K562 (cell line): ENCODE results near the gene PRDX2. TPM values are rescaled to one million over a fixed set of nuclear protein-coding genes. Genes with fewer than 3 reads are reported as not detected.
A peak's percentile ranks its signal among the peaks of the same experiment; 100 is the strongest.

Source experiments
- ATF1 ChIP-seq, 2 experiments: fragments of 450-650 bp in 1 of 2; IDR thresholded peaks; 2 replicates each; pipeline ENCODE4 v1.6.1; 2016; ENCODE audit warnings: missing compliant biosample characterization in 1 of 2, missing genetic modification characterization in 1 of 2
- BMI1 ChIP-seq: fragments of 150-350 bp; IDR thresholded peaks from 2 replicates; pipeline ENCODE4 v1.6.1; 2014; ENCODE audit warnings: low read length
- CEBPG ChIP-seq, 3 experiments: fragments of 200-800 bp in 1 of 3; sonication (Bioruptor generic) in 1 of 3; sonication (generic) in 1 of 3; formaldehyde crosslinking in 1 of 3; IDR thresholded peaks in 2 of 3; conservative IDR thresholded peaks in 1 of 3; 2 replicates each; pipeline versions ENCODE4 v1.6.1 to v1.8.0; 2016 to 2022; ENCODE audit warnings: missing compliant biosample characterization in 2 of 3, missing genetic modification characterization in 2 of 3, mild to moderate bottlenecking in 1 of 3, missing genetic modification reagents in 1 of 3
- ESRRB ChIP-seq: fragments of 250-450 bp; sonication (Bioruptor Pico); IDR thresholded peaks from 2 replicates; pipeline ENCODE4 v1.5.0; 2020; ENCODE audit warnings: mild to moderate bottlenecking, moderate library complexity, borderline replicate concordance
- FIP1L1 ChIP-seq: fragments of 200-400 bp; formaldehyde crosslinking; IDR thresholded peaks from 2 replicates; pipeline ENCODE4 v1.6.1; 2018; ENCODE audit warnings: mild to moderate bottlenecking, low read depth, low read length; ENCODE audit not compliant: poor library complexity, severe bottlenecking
- FOXK2 ChIP-seq, 2 experiments: fragments of 450-650 bp; IDR thresholded peaks in 1 of 2; conservative IDR thresholded peaks in 1 of 2; 2 replicates each; pipeline ENCODE4 v1.6.1; 2016; ENCODE audit warnings: low read depth in 2 of 2, mild to moderate bottlenecking in 1 of 2
- HMG20B ChIP-seq: fragments of 250-450 bp; sonication (Bioruptor Pico); IDR thresholded peaks from 2 replicates; pipeline ENCODE4 v1.5.0; 2021; ENCODE audit warnings: mild to moderate bottlenecking
- MCM5 ChIP-seq: fragments of 450-650 bp; IDR thresholded peaks from 2 replicates; pipeline ENCODE4 v1.6.1; 2016; ENCODE audit warnings: low read depth
- MIER1 ChIP-seq: fragments of 450-650 bp; IDR thresholded peaks from 2 replicates; pipeline ENCODE4 v1.6.1; 2016; ENCODE audit warnings: antibody characterized with exemption, mild to moderate bottlenecking, low read depth
- MYNN ChIP-seq, 2 experiments: sonication (generic); formaldehyde crosslinking in 1 of 2; IDR thresholded peaks; 2 replicates each; pipeline versions ENCODE4 v1.5.0 to v1.6.1; 2016 to 2020; ENCODE audit warnings: antibody characterized with exemption in 1 of 2, missing genetic modification reagents in 1 of 2
- NCOA6 ChIP-seq: fragments of 450-650 bp; IDR thresholded peaks from 2 replicates; pipeline ENCODE4 v1.6.1; 2017; ENCODE audit warnings: mild to moderate bottlenecking
- POLR2A ChIP-seq: fragments of 450-650 bp; conservative IDR thresholded peaks from 2 replicates; pipeline ENCODE4 v1.6.1; 2016
- POLR2H ChIP-seq: IDR thresholded peaks from 2 replicates; pipeline ENCODE4 v1.6.1; 2016; ENCODE audit warnings: missing genetic modification characterization, low read depth, mild to moderate bottlenecking, control low read depth, missing compliant biosample characterization, moderate library complexity
- SMARCA5 ChIP-seq: fragments of 450-650 bp; IDR thresholded peaks from 2 replicates; pipeline ENCODE4 v1.6.1; 2016
- TARDBP ChIP-seq: fragments of 450-650 bp; IDR thresholded peaks from 2 replicates; pipeline ENCODE4 v1.6.1; 2016
- ZBED1 ChIP-seq: IDR thresholded peaks from 2 replicates; pipeline ENCODE4 v1.6.1; 2014
- ZNF41 ChIP-seq: fragments of 250-450 bp; sonication (Bioruptor Pico); conservative IDR thresholded peaks from 2 replicates; pipeline ENCODE4 v1.4.0; 2020; ENCODE audit warnings: mild to moderate bottlenecking
- ZNF57 ChIP-seq: fragments of 450-650 bp; formaldehyde crosslinking; IDR thresholded peaks from 2 replicates; pipeline ENCODE4 v1.4.0; 2020; ENCODE audit warnings: mild to moderate bottlenecking, moderate library complexity
- polyA plus RNA-seq, 8 experiments: library from polyadenylated mRNA; depleted of rRNA in 4 of 8; stranded (reverse) in 5 of 8; unstranded in 3 of 8; fragments of >200 nt; fragmentation: Nextera tagmentation in 2 of 8; fragmentation: Illumina TruSeq in 1 of 8; extraction: Ambion mirVana in 2 of 8; extraction: Trizol in 1 of 8; gene quantifications; 2 replicates each; pipeline versions ENCODE4 v1.2.1 to v1.2.3, GENCODE V29; 2011 to 2014; ENCODE audit warnings: inconsistent platforms in 1 of 8, missing spikeins in 1 of 8
- total RNA-seq, 7 experiments: library from RNA; depleted of rRNA in 6 of 7; stranded (reverse); fragments of >200 nt in 6 of 7; fragmentation: Illumina TruSeq in 2 of 7; extraction: Trizol in 2 of 7; gene quantifications; 2 replicates each; pipeline versions ENCODE4 v1.2.1 to v1.2.3, GENCODE V29; 2011 to 2021; ENCODE audit warnings: low replicate concordance in 1 of 7
- TF ChIP-seq, protein P1 (sequence below): fragments of 200-400 bp; formaldehyde crosslinking; IDR thresholded peaks from 2 replicates; pipeline ENCODE4 v1.6.1; 2017; ENCODE audit warnings: mild to moderate bottlenecking, low read depth, low read length, moderate library complexity
- TF ChIP-seq, protein P2 (sequence below): fragments of 200-800 bp; sonication (Bioruptor generic); IDR thresholded peaks from 2 replicates; pipeline ENCODE4 v1.6.1; 2016; ENCODE audit warnings: missing genetic modification characterization, missing compliant biosample characterization
- TF ChIP-seq, protein P3 (sequence below): sonication (generic); formaldehyde crosslinking; IDR thresholded peaks from 2 replicates; pipeline ENCODE4 v1.8.1; 2023; ENCODE audit warnings: mild to moderate bottlenecking, missing genetic modification reagents

Gene PRDX2
- total and polyA plus RNA-seq, 9 of the 15 experiments (the other 6 are each of a cell fraction or from before 2014, with no cell fraction given): 206 to 1,183 (median 415) TPM

GRCh38 chr19:12789098-12789903, 12.3 kb downstream of the PRDX2 start (continued):
- TF ChIP-seq, protein P1, sequence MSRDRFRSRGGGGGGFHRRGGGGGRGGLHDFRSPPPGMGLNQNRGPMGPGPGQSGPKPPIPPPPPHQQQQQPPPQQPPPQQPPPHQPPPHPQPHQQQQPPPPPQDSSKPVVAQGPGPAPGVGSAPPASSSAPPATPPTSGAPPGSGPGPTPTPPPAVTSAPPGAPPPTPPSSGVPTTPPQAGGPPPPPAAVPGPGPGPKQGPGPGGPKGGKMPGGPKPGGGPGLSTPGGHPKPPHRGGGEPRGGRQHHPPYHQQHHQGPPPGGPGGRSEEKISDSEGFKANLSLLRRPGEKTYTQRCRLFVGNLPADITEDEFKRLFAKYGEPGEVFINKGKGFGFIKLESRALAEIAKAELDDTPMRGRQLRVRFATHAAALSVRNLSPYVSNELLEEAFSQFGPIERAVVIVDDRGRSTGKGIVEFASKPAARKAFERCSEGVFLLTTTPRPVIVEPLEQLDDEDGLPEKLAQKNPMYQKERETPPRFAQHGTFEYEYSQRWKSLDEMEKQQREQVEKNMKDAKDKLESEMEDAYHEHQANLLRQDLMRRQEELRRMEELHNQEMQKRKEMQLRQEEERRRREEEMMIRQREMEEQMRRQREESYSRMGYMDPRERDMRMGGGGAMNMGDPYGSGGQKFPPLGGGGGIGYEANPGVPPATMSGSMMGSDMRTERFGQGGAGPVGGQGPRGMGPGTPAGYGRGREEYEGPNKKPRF: no peak
- no peak for TF ChIP-seq MCM5
- no peak for TF ChIP-seq ESRRB (CRISPR knock-in tag)
- no peak for TF ChIP-seq BMI1
- no peak for TF ChIP-seq ATF1 (CRISPR knock-in tag; IDR thresholded peaks at IDR 0.05)
- no peak for TF ChIP-seq ATF1 (tag; IDR thresholded peaks at IDR 0.05)
- TF ChIP-seq CEBPG (CRISPR knock-in tag; IDR thresholded peaks at IDR 0.05): no peak
- no peak for TF ChIP-seq CEBPG (tag; conservative IDR thresholded peaks at IDR 0.05 in 1 of 2, IDR thresholded peaks at IDR 0.05 in 1 of 2)
- no peak for TF ChIP-seq ZNF57 (CRISPR knock-in tag)
- no peak for TF ChIP-seq ZBED1
- TF ChIP-seq FIP1L1: no peak
- TF ChIP-seq, protein P2, sequence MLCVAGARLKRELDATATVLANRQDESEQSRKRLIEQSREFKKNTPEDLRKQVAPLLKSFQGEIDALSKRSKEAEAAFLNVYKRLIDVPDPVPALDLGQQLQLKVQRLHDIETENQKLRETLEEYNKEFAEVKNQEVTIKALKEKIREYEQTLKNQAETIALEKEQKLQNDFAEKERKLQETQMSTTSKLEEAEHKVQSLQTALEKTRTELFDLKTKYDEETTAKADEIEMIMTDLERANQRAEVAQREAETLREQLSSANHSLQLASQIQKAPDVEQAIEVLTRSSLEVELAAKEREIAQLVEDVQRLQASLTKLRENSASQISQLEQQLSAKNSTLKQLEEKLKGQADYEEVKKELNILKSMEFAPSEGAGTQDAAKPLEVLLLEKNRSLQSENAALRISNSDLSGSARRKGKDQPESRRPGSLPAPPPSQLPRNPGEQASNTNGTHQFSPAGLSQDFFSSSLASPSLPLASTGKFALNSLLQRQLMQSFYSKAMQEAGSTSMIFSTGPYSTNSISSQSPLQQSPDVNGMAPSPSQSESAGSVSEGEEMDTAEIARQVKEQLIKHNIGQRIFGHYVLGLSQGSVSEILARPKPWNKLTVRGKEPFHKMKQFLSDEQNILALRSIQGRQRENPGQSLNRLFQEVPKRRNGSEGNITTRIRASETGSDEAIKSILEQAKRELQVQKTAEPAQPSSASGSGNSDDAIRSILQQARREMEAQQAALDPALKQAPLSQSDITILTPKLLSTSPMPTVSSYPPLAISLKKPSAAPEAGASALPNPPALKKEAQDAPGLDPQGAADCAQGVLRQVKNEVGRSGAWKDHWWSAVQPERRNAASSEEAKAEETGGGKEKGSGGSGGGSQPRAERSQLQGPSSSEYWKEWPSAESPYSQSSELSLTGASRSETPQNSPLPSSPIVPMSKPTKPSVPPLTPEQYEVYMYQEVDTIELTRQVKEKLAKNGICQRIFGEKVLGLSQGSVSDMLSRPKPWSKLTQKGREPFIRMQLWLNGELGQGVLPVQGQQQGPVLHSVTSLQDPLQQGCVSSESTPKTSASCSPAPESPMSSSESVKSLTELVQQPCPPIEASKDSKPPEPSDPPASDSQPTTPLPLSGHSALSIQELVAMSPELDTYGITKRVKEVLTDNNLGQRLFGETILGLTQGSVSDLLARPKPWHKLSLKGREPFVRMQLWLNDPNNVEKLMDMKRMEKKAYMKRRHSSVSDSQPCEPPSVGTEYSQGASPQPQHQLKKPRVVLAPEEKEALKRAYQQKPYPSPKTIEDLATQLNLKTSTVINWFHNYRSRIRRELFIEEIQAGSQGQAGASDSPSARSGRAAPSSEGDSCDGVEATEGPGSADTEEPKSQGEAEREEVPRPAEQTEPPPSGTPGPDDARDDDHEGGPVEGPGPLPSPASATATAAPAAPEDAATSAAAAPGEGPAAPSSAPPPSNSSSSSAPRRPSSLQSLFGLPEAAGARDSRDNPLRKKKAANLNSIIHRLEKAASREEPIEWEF (CRISPR knock-in tag): no peak
- TF ChIP-seq SMARCA5: peak; percentile 39; the same call in 1 of the 2 replicates
- TF ChIP-seq POLR2A: 0 out of 2 replicates have a peak, but pooled peaks have one; percentile 29
- TF ChIP-seq TARDBP: no peak
- TF ChIP-seq HMG20B (CRISPR knock-in tag): no peak
- no peak for TF ChIP-seq NCOA6
- TF ChIP-seq MYNN (IDR thresholded peaks at IDR 0.05): no peak
- TF ChIP-seq MYNN (CRISPR knock-in tag; IDR thresholded peaks at IDR 0.05): no peak
- no peak for TF ChIP-seq POLR2H (tag)
- TF ChIP-seq, protein P3, sequence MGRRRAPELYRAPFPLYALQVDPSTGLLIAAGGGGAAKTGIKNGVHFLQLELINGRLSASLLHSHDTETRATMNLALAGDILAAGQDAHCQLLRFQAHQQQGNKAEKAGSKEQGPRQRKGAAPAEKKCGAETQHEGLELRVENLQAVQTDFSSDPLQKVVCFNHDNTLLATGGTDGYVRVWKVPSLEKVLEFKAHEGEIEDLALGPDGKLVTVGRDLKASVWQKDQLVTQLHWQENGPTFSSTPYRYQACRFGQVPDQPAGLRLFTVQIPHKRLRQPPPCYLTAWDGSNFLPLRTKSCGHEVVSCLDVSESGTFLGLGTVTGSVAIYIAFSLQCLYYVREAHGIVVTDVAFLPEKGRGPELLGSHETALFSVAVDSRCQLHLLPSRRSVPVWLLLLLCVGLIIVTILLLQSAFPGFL (CRISPR knock-in tag): no peak
- TF ChIP-seq ZNF41 (CRISPR knock-in tag): no peak
- peak; percentile 40; the same call in 1 of the 2 replicates for TF ChIP-seq MIER1
- no peak for TF ChIP-seq FOXK2 (conservative IDR thresholded peaks at IDR 0.05 in 1 of 2, IDR thresholded peaks at IDR 0.05 in 1 of 2; ENCODE audit: low read depth in 2 of 2)
